Adrenal gland (tissue), 12 donors: Measurements from ENCODE around the gene IPP. TPM values are rescaled to one million over a fixed set of nuclear protein-coding genes. Genes with fewer than 3 reads are reported as not detected.

Source experiments
- DNase-seq, 7 donors: peaks; one replicate each; pipeline ENCODE4 v3.0.0-alpha.2; 2019 to 2020
- H3K27ac ChIP-seq, 5 donors: fragments of 200-600 bp; sonication (generic) in 4 of 5; 1 replicate in 3 of 5; 2 replicates in 2 of 5; pipeline versions ENCODE4 v1.5.1 to v1.8.0; 2016 to 2020; ENCODE audit warnings: mild to moderate bottlenecking in 1 of 5
- H3K27me3 ChIP-seq: fragments of 200-600 bp; 2 replicates; pipeline ENCODE4 v1.8.0; 2021
- H3K36me3 ChIP-seq, 2 donors: fragments of 200-600 bp; replicated peaks in 1 of 2; 1 replicate in 1 of 2; 2 replicates in 1 of 2; pipeline versions ENCODE4 v1.5.1 to v1.8.0; 2018 to 2022
- H3K4me1 ChIP-seq, 2 donors: fragments of 200-600 bp; replicated peaks in 1 of 2; 1 replicate in 1 of 2; 2 replicates in 1 of 2; pipeline versions ENCODE4 v1.5.1 to v1.8.0; 2018 to 2021
- H3K4me3 ChIP-seq, 4 donors: fragments of 200-600 bp; sonication (generic) in 3 of 4; one replicate each; pipeline ENCODE4 v1.5.1; 2016 to 2018
- H3K9me3 ChIP-seq, 3 donors: fragments of 200-600 bp; sonication (generic) in 1 of 3; replicated peaks in 1 of 3; 1 replicate in 2 of 3; 2 replicates in 1 of 3; pipeline versions ENCODE4 v1.5.1 to v1.8.0; 2016 to 2021
- CTCF ChIP-seq, 6 experiments: fragments of 450-650 bp in 4 of 6; fragments of 200-600 bp in 2 of 6; sonication (generic) in 1 of 6; IDR thresholded peaks; 1 replicate in 5 of 6; 2 replicates in 1 of 6; pipeline versions ENCODE4 v1.5.1 to v1.8.0; 2016 to 2021; ENCODE audit warnings: antibody characterized with exemption in 6 of 6, mild to moderate bottlenecking in 2 of 6, moderate library complexity in 1 of 6
- POLR2A ChIP-seq, 2 donors: fragments of 450-650 bp; IDR thresholded peaks; one replicate each; pipeline ENCODE4 v1.6.1; 2017; ENCODE audit warnings: antibody characterized with exemption in 2 of 2, mild to moderate bottlenecking in 2 of 2, moderate library complexity in 1 of 2
- WGBS, 4 donors: extraction: QIAGEN DNeasy Blood & Tissue Kit in 2 of 4; methylation state at CpG; one replicate each; pipeline versions ENCODE4 v1.1.5 to v1.1.7; 2013 to 2017; 5-methylcytosine and 5-hydroxymethylcytosine counted together
- intact Hi-C, 2 donors: fragments of 100-400 bp; cut with DNase I; formaldehyde crosslinking; loops; one replicate each; pipeline versions ENCODE4 v1.14.1 to v1.15.0; 2022 to 2023
- polyA plus RNA-seq, 3 donors: library from polyadenylated mRNA; stranded (reverse); fragments of 200-250 nt in 2 of 3; fragments of 350-450 nt in 1 of 3; fragmentation: Illumina TruSeq in 1 of 3; extraction: RNeasy Lipid Tissue Mini Kit (QIAGEN cat#74804) in 1 of 3; gene quantifications; one replicate each; pipeline ENCODE4 v1.2.3, GENCODE V29; 2013 to 2014
- total RNA-seq, 9 donors: library from RNA; depleted of rRNA in 4 of 9; stranded (reverse); fragments of >200 nt in 4 of 9; fragments of 120-200 nt in 1 of 9; fragmentation: NEBNext Ultra II Directional in 1 of 9; extraction: Animal tissue kit (Norgen Biotek cat#: 25700) in 1 of 9; gene quantifications; one replicate each; pipeline versions ENCODE4 v1.1.0 to v1.2.4, GENCODE V29; 2013 to 2023
- donor health status: healthy with polysubstance abuse.
- donor health status: Bipolar disorder and iron deficiency.
- donor health status: DM: yes; HTN: yes; CAD: no.
- donor health status: DM: no; HTN: no; CAD: no.
- donor health status: DM: no; HTN: no; CAD: no.
- donor health status: DM: yes; HTN: yes; CAD: no.

Gene IPP
- total and polyA plus RNA-seq, 12 donors: 2.8 to 23.9 (median 11.3) TPM

DNA sequence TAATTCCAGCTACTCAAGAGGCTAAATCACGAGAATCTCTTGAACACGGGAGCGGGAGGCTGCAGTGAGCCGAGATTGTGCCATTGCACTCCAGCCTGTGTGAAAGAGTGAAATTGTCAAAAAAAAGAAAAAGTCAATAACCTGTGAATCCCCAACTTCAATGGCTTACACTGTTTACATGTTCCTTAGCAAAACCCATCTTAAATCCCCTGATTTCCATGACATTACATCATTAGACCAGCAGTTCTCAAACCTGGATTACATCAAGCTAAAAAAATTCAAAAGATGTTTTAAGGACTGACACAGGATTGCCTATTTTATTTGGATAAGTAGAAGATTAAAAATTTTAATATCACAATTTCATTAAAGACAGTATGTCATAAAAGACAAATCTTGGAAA is 76.5 kb downstream of the IPP start:
- no peaks in the 10 kb centered on the region for H3K36me3 ChIP-seq
- H3K4me3 ChIP-seq: no peak overlapping the region
- no peak for DNase-seq
- no peak overlapping the region for H3K27ac ChIP-seq
- 94 to 98% (median 97%) methylated on average over 4 of the region's 4 CpGs for WGBS, 4 donors
- no peaks in the 10 kb centered on the region for H3K9me3 ChIP-seq
- peaks cover 25 to 38% of the 10 kb centered on the region in 2 donors for H3K4me1 ChIP-seq
- no peak for TF ChIP-seq POLR2A (IDR thresholded peaks at IDR 0.05)
- TF ChIP-seq CTCF (IDR thresholded peaks at IDR 0.05): no peak
- intact Hi-C loops: no loop called here
- H3K27me3 ChIP-seq: no peaks in the 10 kb centered on the region

GRCh38 chr1:45669859-45670655 is 80.4 kb downstream of the IPP start:
- no peak for DNase-seq
- Histone ChIP-seq H3K4me1 (peaks cover 18 to 38% of the 10 kb centered on the region in 2 donors), H3K27ac (peak overlapping the region in 1 of 5 donors; percentile 4), H3K36me3 (no peaks in the 10 kb centered on the region), H3K9me3 (no peaks in the 10 kb centered on the region), H3K4me3 (no peak overlapping the region), H3K27me3 (no peaks in the 10 kb centered on the region)
- WGBS, 4 donors: 64 to 72% (median 68%) methylated on average over 6 of the region's 6 CpGs
- intact Hi-C loops: no loop called here
- no peak for TF ChIP-seq POLR2A (IDR thresholded peaks at IDR 0.05)
- TF ChIP-seq CTCF (IDR thresholded peaks at IDR 0.05): no peak

DNA sequence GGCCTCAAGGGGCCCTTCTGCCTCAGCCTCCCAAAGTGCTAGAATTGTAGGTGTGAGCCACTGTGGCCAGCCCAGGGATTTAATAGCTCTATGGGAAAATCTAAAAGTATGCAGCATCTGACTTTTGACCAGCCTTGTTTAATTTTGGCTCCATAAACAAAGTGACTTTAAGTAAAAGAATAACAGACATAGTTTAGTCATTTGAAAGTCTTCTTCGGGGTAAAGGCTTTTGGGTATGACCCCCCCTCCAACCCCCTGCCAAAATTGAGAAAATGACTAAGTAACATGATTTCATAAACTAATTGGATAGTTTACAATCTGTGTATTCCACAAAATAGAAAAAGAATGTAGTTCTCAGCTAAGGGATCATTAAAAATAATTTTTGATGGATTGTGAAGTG is 81.1 kb downstream of the IPP start:
- TF ChIP-seq POLR2A (IDR thresholded peaks at IDR 0.05) (no peak), CTCF (IDR thresholded peaks at IDR 0.05) (no peak)
- H3K4me1 ChIP-seq: peaks cover 18 to 38% of the 10 kb centered on the region in 2 donors
- H3K9me3 ChIP-seq: no peaks in the 10 kb centered on the region
- H3K27ac ChIP-seq: no peak overlapping the region
- no peak for DNase-seq
- H3K27me3 ChIP-seq: no peaks in the 10 kb centered on the region
- no peak overlapping the region for H3K4me3 ChIP-seq
- 25 to 47% (median 30%) methylated on average over 1 of the region's 1 CpG for WGBS, 4 donors
- no peaks in the 10 kb centered on the region for H3K36me3 ChIP-seq
- intact Hi-C loops: no loop called here

DNA sequence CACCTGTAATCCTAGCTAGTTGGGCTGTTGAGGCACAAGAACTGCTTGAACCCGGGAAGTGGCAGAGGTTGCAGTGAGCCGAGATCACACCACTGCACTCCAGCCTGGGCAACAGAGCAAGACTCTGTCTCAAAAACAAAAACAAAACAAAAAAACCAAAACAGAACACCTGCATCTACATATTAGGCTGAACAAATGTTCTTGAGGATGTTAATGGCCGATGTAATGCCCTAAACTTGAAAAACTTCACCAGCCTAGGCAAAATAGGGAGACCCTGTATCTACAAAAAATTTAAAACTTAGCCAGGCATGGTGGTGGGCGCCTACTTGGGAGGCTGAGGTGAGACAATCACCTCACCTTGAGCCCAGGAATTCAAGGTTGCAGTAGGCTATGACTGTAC is 81.9 kb downstream of the IPP start:
- H3K4me1 ChIP-seq: peaks cover 18 to 38% of the 10 kb centered on the region in 2 donors
- no peaks in the 10 kb centered on the region for H3K36me3 ChIP-seq
- no peak for TF ChIP-seq CTCF (IDR thresholded peaks at IDR 0.05)
- no peak for TF ChIP-seq POLR2A (IDR thresholded peaks at IDR 0.05)

More for the DNA sequence above, 81.9 kb downstream of the IPP start:
- 84 to 86% (median 86%) methylated on average over 4 of the region's 4 CpGs for WGBS, 4 donors
- H3K27ac ChIP-seq: no peak overlapping the region
- intact Hi-C loops: no loop called here
- no peak overlapping the region for H3K4me3 ChIP-seq
- DNase-seq: no peak
- H3K9me3 ChIP-seq: no peaks in the 10 kb centered on the region
- H3K27me3 ChIP-seq: no peaks in the 10 kb centered on the region
